ENCODE measurements around the gene GALNT17.

DNA sequence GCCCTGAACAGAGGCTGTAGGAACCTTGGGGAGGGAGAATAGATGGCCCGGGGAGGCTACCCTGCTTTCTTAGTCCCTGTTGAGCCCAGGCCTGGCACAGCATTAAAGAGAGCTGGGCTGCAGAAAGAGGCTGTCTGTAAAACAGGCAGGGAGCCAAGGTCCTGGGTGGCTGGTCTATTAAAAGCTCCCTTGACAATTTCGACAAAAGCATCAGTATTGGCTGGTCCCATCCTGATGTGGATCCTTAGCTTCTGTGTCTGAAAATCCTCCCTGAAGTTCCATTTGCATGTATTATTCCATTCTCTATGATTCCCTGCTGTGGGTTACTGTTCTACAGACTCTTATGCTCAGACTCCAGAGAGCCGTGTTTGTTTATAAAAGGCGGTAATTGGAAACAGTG is 158.5 kb downstream of the GALNT17 start:
- TF ChIP-seq POLR2A (IDR thresholded peaks at IDR 0.05; ENCODE audit: low read depth, low read length): no peak
- no peak for TF ChIP-seq POLR2AphosphoS5 (IDR thresholded peaks at IDR 0.05; ENCODE audit: low read depth, low read length)

Measured in GM12892 (cell line).